Activated naive CD4-positive, alpha-beta T cell treated with Interleukin-2 at 50 U/mL for 16 hours (primary cell): ENCODE results near the gene SAMHD1.

Experiments
- DNase-seq: peaks from one replicate; pipeline ENCODE4 v3.0.0-alpha.2; 2020

The SAMHD1 gene

GRCh38 chr20:36871640-36872570, 79.6 kb downstream of the SAMHD1 start:
- no peak for DNase-seq

GRCh38 chr20:36866681-36867495, 84.6 kb downstream of the SAMHD1 start:
- DNase-seq: no peak

- DNase-seq: no peak
These were observed 85.3 kb downstream of the SAMHD1 start for GRCh38 chr20:36866164-36866563.

GRCh38 chr20:36865861-36866149, 85.7 kb downstream of the SAMHD1 start:
- DNase-seq: no peak

GRCh38 chr20:36865076-36865860, 86.2 kb downstream of the SAMHD1 start:
- DNase-seq: no peak

- DNase-seq: no peak
These were observed 88.4 kb downstream of the SAMHD1 start for GRCh38 chr20:36862857-36863668.

GRCh38 chr20:36861875-36862801, 89.4 kb downstream of the SAMHD1 start:
- no peak for DNase-seq

DNA sequence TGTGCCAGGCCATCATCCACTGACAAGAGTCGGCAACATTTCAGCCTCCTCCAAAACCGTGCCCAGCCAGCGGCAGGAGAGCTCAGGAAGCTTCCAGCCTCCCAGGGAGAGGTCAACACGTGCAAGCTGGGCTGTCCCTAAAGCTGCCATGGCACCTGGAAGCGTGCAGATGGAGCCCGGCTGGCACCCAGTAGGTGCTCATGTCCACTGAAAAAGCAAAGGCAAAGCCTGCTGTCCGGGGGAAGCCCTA, 90.0 kb downstream of the SAMHD1 start:
- DNase-seq: no peak

GRCh38 chr20:36860811-36861624, 90.5 kb downstream of the SAMHD1 start:
- DNase-seq: no peak

GRCh38 chr20:36860339-36860738, 91.2 kb downstream of the SAMHD1 start:
- no peak for DNase-seq

DNA sequence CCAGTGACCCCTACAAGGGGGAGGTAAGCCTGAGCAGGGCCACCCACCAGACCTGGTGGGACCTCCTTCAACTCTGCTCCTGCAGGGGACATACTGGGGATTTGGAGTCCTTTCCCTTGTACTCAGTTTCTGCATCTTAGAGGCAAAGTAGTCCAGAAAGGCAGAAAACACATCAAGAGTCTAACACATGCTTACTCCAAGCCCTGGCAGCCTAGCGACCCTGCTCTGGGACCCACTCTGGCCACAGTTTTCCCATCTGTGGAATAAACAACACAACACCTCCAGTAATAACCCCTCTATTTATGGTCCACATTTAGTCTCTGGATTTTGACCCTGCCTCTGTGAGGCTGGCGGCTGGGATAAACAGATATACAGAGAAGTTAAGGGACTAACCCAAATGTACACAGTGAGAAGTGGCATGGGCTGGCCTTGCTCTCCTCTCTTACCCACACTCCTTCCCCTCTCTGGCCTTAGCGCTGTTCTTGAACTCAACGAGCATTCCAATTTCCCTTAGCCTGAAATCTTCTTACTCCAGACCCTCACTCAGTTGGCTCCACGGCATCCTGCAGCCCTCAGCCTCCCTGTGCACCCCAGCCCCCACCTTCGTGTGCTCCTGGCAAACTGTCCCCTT, 91.7 kb downstream of the SAMHD1 start:
- no peak for DNase-seq

DNA sequence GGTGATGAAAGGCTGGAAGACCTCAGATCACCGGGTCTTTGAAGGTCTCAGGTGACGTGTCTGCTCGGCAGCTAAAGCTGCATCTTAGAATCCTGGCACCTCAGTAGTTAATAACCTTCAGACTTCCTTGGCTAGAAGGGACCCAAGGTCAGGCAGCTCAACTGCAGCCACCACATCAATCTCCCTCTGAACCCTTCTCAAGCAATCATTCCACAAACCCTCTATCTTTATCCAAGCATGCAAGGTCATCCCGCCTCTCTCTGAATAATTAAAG, 92.3 kb downstream of the SAMHD1 start:
- no peak for DNase-seq

- no peak for DNase-seq
These were observed 94.5 kb downstream of the SAMHD1 start for GRCh38 chr20:36856691-36857635.

DNA sequence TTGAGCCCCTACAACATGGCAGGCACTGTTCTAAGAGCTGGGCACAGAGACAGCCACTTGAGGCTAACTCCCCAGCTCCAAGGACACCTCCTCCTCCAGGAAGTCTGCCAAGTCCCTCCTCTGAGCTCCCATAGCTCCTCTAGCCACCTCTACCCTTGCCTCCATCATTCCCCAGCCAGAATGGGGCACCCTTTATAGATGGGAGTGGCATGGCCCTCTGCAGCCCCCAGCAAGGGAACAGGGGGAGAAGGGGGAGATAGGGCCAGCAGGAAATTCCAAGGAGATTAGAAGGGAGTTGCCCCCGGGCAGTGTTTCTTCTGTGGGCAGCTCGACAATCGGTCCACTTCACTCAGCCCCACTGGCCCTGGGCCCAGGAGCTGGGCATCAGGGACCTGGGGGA, 95.3 kb downstream of the SAMHD1 start:
- no peak for DNase-seq

DNA sequence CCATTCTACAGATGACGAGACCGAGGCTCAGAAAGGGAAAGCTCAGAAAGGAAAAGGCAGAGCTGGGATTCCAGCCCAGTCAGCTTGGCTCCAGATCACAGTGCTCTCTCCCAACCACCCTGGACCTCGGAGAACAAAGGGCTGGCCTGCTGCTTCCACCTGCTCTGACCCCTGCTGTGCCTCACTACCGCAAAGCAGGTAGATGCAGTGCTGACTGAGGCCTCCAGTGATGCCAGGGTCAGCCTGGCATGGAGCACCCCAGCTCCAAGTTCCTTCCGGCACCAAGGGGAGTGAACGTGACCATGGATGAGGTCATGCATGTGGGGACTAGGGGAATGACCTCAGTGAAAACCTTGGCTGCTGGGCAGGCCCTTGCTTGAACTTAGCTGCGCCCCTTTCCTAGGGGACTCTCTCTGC, 96.3 kb downstream of the SAMHD1 start:
- no peak for DNase-seq

DNA sequence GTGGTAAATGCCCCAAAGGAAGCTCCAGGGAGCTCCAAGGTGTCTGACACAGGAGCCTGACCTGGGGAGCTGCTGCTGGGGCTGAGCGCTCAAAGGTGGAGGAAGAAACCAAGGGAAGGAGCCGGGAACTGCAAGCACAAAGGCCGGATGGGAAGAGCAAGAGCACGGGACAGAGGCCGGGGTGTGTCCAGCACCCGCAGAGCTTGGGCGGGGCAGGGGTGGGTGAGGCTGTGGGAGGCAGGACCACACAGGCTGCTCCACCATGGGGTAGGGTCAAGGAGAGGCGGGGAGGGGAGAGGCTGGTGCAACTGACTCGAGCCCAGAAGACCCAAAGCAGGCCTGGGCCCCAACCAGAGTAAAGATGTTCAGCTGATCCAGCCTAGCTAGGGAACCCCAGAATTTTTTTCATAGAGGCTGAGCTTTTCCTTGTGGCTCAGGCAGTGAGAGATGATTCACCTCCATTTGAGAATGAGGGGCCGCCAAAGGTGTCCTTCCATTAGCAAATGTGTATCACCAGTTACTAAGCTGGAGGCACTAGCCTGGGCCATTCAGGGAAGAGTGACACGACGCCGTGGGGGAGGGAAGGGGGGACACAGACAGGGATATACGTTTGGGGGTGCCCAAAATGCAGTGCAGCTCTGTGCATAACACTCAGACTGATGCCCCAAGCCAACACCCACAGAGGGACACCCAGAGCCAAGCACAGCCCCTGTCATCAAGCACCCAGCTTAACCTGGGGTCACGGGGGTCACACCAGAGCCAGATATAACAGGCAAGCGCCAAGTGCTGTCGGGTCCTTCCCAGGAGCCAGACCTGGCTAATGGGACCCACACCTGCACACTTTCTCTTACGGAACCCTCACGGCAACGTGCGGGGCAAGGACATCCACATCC, 96.9 kb downstream of the SAMHD1 start:
- DNase-seq: no peak

DNA sequence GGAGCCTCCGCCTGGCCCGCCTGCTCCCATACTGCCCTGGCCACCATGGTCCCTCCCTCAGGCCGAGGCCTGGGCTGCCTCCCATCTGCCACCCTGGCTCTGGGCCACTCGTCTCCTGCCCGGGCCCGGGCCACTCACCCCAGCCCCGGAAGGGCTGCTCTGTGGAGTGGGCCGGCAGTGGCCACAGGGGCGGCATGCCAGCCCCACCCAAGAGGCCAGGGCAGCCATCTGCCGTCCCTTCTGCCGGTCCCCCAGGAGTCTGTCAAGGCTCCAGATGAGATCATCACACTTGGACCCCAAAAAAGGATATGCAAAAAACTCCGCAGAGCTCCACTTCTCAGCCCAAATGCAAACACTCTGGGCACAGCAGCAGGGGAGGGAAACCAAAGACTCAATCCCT, 99.3 kb downstream of the SAMHD1 start:
- DNase-seq: no peak

GRCh38 chr20:36851490-36851889, 100.0 kb downstream of the SAMHD1 start:
- no peak for DNase-seq
